HEK293 (cell line): ENCODE results near the gene GSK3B.

ENCODE experiments used
- KLF8 ChIP-seq: fragments of 450-650 bp; formaldehyde crosslinking; IDR thresholded peaks from 2 replicates; pipeline ENCODE4 v1.5.1; 2016; ENCODE audit warnings: missing biosample characterization, missing genetic modification characterization
- ZBTB21 ChIP-seq: fragments of 450-650 bp; formaldehyde crosslinking; IDR thresholded peaks from 2 replicates; pipeline ENCODE4 v1.5.1; 2017; ENCODE audit warnings: missing biosample characterization, missing genetic modification characterization
- ZFP41 ChIP-seq: fragments of 450-650 bp; formaldehyde crosslinking; IDR thresholded peaks from 2 replicates; pipeline ENCODE4 v1.5.1; 2016; ENCODE audit warnings: missing biosample characterization, missing genetic modification characterization, borderline replicate concordance
- ZNF335 ChIP-seq: fragments of 450-650 bp; formaldehyde crosslinking; conservative IDR thresholded peaks from 2 replicates; pipeline ENCODE4 v1.5.1; 2016; ENCODE audit warnings: missing biosample characterization, missing genetic modification characterization
- TF ChIP-seq, protein P1 (sequence below): fragments of 450-650 bp; formaldehyde crosslinking; IDR thresholded peaks from 2 replicates; pipeline ENCODE4 v1.5.1; 2016; ENCODE audit warnings: missing biosample characterization, missing genetic modification characterization
- TF ChIP-seq, protein P2 (sequence below): fragments of 450-650 bp; formaldehyde crosslinking; IDR thresholded peaks from 2 replicates; pipeline ENCODE4 v1.5.1; 2016; ENCODE audit warnings: missing biosample characterization, missing genetic modification characterization

DNA sequence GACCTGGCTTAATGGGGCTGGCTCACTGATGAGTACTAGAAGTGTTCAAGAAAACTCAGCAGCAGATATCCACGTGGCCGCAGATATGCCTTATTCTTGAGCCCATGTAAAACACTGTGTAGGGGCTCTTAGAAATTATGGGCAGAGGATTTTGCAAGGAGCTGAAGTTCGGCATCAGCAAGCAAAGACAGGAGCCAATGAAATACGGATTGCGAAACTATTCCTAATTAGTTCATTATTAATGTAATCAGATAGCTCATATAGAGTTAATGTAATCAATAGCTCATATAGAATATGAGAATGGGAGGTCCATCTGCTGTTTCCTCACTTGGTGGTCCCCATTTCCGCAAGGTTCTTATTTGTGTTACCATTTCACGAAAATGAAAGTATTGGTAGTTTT is 9.0 kb upstream of the GSK3B start:
- TF ChIP-seq, protein P1, sequence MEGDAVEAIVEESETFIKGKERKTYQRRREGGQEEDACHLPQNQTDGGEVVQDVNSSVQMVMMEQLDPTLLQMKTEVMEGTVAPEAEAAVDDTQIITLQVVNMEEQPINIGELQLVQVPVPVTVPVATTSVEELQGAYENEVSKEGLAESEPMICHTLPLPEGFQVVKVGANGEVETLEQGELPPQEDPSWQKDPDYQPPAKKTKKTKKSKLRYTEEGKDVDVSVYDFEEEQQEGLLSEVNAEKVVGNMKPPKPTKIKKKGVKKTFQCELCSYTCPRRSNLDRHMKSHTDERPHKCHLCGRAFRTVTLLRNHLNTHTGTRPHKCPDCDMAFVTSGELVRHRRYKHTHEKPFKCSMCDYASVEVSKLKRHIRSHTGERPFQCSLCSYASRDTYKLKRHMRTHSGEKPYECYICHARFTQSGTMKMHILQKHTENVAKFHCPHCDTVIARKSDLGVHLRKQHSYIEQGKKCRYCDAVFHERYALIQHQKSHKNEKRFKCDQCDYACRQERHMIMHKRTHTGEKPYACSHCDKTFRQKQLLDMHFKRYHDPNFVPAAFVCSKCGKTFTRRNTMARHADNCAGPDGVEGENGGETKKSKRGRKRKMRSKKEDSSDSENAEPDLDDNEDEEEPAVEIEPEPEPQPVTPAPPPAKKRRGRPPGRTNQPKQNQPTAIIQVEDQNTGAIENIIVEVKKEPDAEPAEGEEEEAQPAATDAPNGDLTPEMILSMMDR (tag by site-specific recombination), result no peak
- TF ChIP-seq ZNF335 (tag by site-specific recombination), result no peak
- TF ChIP-seq KLF8 (tag by site-specific recombination), result no peak
- TF ChIP-seq ZFP41 (tag by site-specific recombination), result no peak
- TF ChIP-seq ZBTB21 (tag by site-specific recombination), result no peak
- TF ChIP-seq, protein P2, sequence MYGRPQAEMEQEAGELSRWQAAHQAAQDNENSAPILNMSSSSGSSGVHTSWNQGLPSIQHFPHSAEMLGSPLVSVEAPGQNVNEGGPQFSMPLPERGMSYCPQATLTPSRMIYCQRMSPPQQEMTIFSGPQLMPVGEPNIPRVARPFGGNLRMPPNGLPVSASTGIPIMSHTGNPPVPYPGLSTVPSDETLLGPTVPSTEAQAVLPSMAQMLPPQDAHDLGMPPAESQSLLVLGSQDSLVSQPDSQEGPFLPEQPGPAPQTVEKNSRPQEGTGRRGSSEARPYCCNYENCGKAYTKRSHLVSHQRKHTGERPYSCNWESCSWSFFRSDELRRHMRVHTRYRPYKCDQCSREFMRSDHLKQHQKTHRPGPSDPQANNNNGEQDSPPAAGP, result no peak
